ENCODE data around the gene GALNT10.
A peak's percentile ranks its signal among the peaks of the same experiment; 100 is the strongest.

GALNT10 gene

GRCh38 chr5:154396128-154396527 lies 205.6 kb downstream of the GALNT10 start:
- Histone ChIP-seq H3K9ac (ENCODE audit: low read depth, low read length) (no peak overlapping the region), H3K9me3 (ENCODE audit: control insufficient read depth, insufficient read depth, low read length) (no peaks in the 10 kb centered on the region), H3K27me3 (ENCODE audit: control insufficient read depth, insufficient read depth, low read length) (no peaks in the 10 kb centered on the region), H3K36me3 (ENCODE audit: control insufficient read depth, insufficient read depth, low read length) (no peaks in the 10 kb centered on the region), H3K4me1 (ENCODE audit: control insufficient read depth, insufficient read depth, low read length) (peaks cover 8% of the 10 kb centered on the region; the same call in 1 of the 2 replicates), H3K27ac (ENCODE audit: low read depth, low read length) (no peak overlapping the region), H3K4me3 (ENCODE audit: low read depth, low read length) (no peak overlapping the region)

GRCh38 chr5:154397652-154398406 lies 207.3 kb downstream of the GALNT10 start:
- no peaks in the 10 kb centered on the region for H3K36me3 ChIP-seq (ENCODE audit: control insufficient read depth, insufficient read depth, low read length)
- peaks cover 8% of the 10 kb centered on the region; the same call in 1 of the 2 replicates for H3K4me1 ChIP-seq (ENCODE audit: control insufficient read depth, insufficient read depth, low read length)

DNA sequence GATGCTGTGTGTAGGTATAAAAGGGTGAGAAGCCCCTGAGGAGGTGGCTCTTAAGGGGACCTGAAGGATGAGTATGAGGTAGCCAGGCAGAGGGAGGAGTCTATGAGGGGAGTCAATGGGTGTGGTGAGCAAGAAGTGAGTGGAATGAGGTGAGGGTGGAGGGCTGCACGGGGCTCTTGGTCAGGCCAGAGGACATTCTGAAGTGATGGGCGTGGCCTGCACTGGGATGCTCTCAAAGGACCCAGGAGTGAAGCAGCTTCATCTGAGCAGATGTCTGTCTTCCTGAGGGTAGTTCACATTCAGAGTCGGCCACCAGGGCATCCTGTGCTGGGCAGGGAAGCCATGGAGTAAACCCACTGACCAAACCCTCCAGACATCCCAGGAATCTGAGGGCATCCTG lies 210.1 kb downstream of the GALNT10 start:
- Histone ChIP-seq H3K4me3 (ENCODE audit: low read depth, low read length) (no peak overlapping the region), H3K27me3 (ENCODE audit: control insufficient read depth, insufficient read depth, low read length) (no peaks in the 10 kb centered on the region), H3K27ac (ENCODE audit: low read depth, low read length) (no peak overlapping the region), H3K9me3 (ENCODE audit: control insufficient read depth, insufficient read depth, low read length) (no peaks in the 10 kb centered on the region), H3K36me3 (ENCODE audit: control insufficient read depth, insufficient read depth, low read length) (no peaks in the 10 kb centered on the region), H3K9ac (ENCODE audit: low read depth, low read length) (no peak overlapping the region), H3K4me1 (ENCODE audit: control insufficient read depth, insufficient read depth, low read length) (peaks cover 9% of the 10 kb centered on the region; the same call in 1 of the 2 replicates)

More at GRCh38 chr5:154397652-154398406, 207.3 kb downstream of the GALNT10 start:
- H3K4me3 ChIP-seq (ENCODE audit: low read depth, low read length): no peak overlapping the region
- no peaks in the 10 kb centered on the region for H3K27me3 ChIP-seq (ENCODE audit: control insufficient read depth, insufficient read depth, low read length)
- H3K9me3 ChIP-seq (ENCODE audit: control insufficient read depth, insufficient read depth, low read length): no peaks in the 10 kb centered on the region
- H3K9ac ChIP-seq (ENCODE audit: low read depth, low read length): no peak overlapping the region
- no peak overlapping the region for H3K27ac ChIP-seq (ENCODE audit: low read depth, low read length)

DNA sequence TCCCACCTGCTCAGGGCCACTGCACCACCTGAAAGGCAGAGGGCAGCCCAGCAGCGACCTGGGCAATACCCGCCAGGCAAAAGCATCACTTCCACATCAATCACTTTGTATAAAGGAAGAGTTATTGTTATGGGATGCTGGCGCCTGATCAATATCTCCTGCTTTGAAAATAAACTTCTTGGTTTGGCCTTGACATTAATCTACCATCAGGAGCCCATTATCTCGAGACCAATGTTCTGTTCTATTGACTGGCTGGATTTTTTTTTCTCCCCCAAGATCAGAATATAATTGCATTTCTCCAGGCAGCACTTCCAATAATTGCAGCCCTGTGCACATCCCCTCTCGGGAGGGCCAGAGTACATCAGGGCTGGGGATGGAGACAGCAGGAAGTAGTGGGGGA lies 210.8 kb downstream of the GALNT10 start:
- no peaks in the 10 kb centered on the region for H3K27me3 ChIP-seq (ENCODE audit: control insufficient read depth, insufficient read depth, low read length)
- no peaks in the 10 kb centered on the region for H3K36me3 ChIP-seq (ENCODE audit: control insufficient read depth, insufficient read depth, low read length)
- peaks cover 6% of the 10 kb centered on the region; the same call in 1 of the 2 replicates for H3K4me1 ChIP-seq (ENCODE audit: control insufficient read depth, insufficient read depth, low read length)
- H3K9ac ChIP-seq (ENCODE audit: low read depth, low read length): no peak overlapping the region
- H3K9me3 ChIP-seq (ENCODE audit: control insufficient read depth, insufficient read depth, low read length): no peaks in the 10 kb centered on the region
- no peak overlapping the region for H3K4me3 ChIP-seq (ENCODE audit: low read depth, low read length)
- H3K27ac ChIP-seq (ENCODE audit: low read depth, low read length): no peak overlapping the region

DNA sequence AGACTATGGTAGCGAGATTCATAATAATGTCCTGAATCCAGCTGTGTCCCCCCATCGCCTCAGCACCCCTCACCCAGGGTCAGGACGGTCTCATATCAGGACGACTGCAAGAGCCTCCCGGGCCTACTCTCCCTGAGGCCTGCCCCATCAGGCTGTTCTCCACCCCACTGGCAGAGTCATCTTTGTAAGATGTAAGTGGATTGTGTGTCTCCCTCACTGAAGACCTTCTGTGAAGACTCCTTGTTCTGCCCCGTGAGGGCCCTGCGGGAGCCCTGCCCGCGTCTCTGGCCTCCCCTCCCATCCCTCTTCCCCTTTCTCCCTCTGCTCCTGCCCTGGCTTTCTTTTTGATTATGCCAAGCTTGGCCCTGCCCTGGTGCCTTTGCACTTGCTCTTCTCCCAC lies 211.4 kb downstream of the GALNT10 start:
- Histone ChIP-seq H3K27ac (ENCODE audit: low read depth, low read length) (no peak overlapping the region), H3K27me3 (ENCODE audit: control insufficient read depth, insufficient read depth, low read length) (no peaks in the 10 kb centered on the region), H3K4me3 (ENCODE audit: low read depth, low read length) (no peak overlapping the region)

GRCh38 chr5:154402611-154403010 lies 212.1 kb downstream of the GALNT10 start:
- H3K27me3 ChIP-seq (ENCODE audit: control insufficient read depth, insufficient read depth, low read length): no peaks in the 10 kb centered on the region
- peaks cover 6% of the 10 kb centered on the region; the same call in 1 of the 2 replicates for H3K4me1 ChIP-seq (ENCODE audit: control insufficient read depth, insufficient read depth, low read length)
- no peak overlapping the region for H3K27ac ChIP-seq (ENCODE audit: low read depth, low read length)
- no peaks in the 10 kb centered on the region for H3K9me3 ChIP-seq (ENCODE audit: control insufficient read depth, insufficient read depth, low read length)
- no peak overlapping the region for H3K4me3 ChIP-seq (ENCODE audit: low read depth, low read length)
- no peak overlapping the region for H3K9ac ChIP-seq (ENCODE audit: low read depth, low read length)
- H3K36me3 ChIP-seq (ENCODE audit: control insufficient read depth, insufficient read depth, low read length): no peaks in the 10 kb centered on the region

More for the DNA sequence above, 211.4 kb downstream of the GALNT10 start:
- Histone ChIP-seq H3K36me3 (ENCODE audit: control insufficient read depth, insufficient read depth, low read length) (no peaks in the 10 kb centered on the region), H3K9me3 (ENCODE audit: control insufficient read depth, insufficient read depth, low read length) (no peaks in the 10 kb centered on the region), H3K4me1 (ENCODE audit: control insufficient read depth, insufficient read depth, low read length) (peaks cover 6% of the 10 kb centered on the region; the same call in 1 of the 2 replicates), H3K9ac (ENCODE audit: low read depth, low read length) (no peak overlapping the region)

GRCh38 chr5:154403234-154403633 lies 212.7 kb downstream of the GALNT10 start:
- Histone ChIP-seq H3K27me3 (ENCODE audit: control insufficient read depth, insufficient read depth, low read length) (no peaks in the 10 kb centered on the region), H3K27ac (ENCODE audit: low read depth, low read length) (no peak overlapping the region), H3K9me3 (ENCODE audit: control insufficient read depth, insufficient read depth, low read length) (no peaks in the 10 kb centered on the region), H3K36me3 (ENCODE audit: control insufficient read depth, insufficient read depth, low read length) (no peaks in the 10 kb centered on the region), H3K9ac (ENCODE audit: low read depth, low read length) (no peak overlapping the region), H3K4me3 (ENCODE audit: low read depth, low read length) (no peak overlapping the region), H3K4me1 (ENCODE audit: control insufficient read depth, insufficient read depth, low read length) (peaks cover 6% of the 10 kb centered on the region; the same call in 1 of the 2 replicates)

DNA sequence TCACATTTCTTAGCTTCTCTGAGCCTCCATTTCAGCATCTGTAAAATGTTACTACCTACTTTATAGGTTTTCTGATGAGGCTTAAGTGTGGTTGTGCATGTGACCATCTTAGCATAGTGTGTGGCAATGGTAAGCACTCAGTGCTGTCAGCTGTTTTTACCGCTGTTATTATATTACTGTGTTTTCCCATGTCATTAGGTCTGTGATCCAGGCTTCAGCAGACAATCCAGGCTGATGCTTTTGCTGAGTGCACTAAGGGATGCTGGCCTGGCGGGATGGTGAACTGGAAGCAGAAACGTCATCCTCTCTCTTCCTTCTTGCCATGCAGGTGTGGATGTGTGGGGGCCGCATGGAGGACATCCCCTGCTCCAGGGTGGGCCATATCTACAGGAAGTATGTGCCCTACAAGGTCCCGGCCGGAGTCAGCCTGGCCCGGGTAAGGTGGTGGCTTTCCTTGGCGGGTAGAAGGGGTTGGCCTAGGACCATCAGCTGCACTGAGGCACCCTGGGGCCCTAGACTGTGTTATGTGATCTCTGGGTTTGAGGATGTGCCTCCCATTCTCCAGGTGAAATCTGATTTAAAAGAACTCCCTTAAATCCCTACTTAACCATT lies 213.3 kb downstream of the GALNT10 start:
- no peaks in the 10 kb centered on the region for H3K27me3 ChIP-seq (ENCODE audit: control insufficient read depth, insufficient read depth, low read length)
- no peak overlapping the region for H3K9ac ChIP-seq (ENCODE audit: low read depth, low read length)
- H3K4me3 ChIP-seq (ENCODE audit: low read depth, low read length): no peak overlapping the region
- H3K27ac ChIP-seq (ENCODE audit: low read depth, low read length): no peak overlapping the region
- peaks cover 6% of the 10 kb centered on the region; the same call in 1 of the 2 replicates for H3K4me1 ChIP-seq (ENCODE audit: control insufficient read depth, insufficient read depth, low read length)
- H3K36me3 ChIP-seq (ENCODE audit: control insufficient read depth, insufficient read depth, low read length): no peaks in the 10 kb centered on the region
- no peaks in the 10 kb centered on the region for H3K9me3 ChIP-seq (ENCODE audit: control insufficient read depth, insufficient read depth, low read length)

DNA sequence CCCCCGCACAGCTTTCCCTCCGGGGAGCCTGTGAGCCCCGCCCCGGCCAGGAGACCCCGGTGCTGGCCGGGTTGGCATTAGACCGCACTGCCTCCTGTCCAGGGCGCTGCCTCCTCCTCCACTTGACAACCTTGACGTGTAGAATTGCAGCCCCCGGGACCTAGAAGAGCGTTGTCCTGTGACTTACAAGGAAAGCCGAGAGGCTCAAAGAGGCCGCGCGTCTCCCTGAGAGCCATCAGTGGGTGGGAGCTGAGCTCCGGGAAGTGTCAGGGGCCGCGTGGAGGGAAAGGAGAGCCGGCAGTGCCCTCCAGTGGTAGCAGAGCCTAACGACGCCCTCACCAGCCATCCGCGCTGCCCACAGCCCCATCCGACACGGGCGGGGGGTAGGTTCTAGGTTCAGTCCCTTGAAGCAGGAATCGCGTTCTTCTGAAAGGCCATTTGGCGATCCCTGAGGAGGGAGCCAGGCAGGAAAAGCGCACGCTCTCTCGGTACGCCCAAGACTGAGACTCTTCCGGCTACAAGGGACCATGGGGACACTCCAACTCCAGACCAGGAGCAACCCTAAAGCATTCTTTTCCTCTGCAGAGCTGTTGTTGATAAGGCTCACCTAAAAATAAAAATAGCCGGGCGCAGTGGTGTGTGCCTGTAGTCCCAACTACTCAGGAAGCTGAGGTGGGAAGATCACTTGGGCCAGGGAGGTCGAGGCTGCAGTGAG lies 214.7 kb downstream of the GALNT10 start:
- Histone ChIP-seq H3K27ac (ENCODE audit: low read depth, low read length) (no peak overlapping the region), H3K9me3 (ENCODE audit: control insufficient read depth, insufficient read depth, low read length) (no peaks in the 10 kb centered on the region), H3K4me3 (ENCODE audit: low read depth, low read length) (peak overlapping the region; percentile 53), H3K9ac (ENCODE audit: low read depth, low read length) (no peak overlapping the region), H3K36me3 (ENCODE audit: control insufficient read depth, insufficient read depth, low read length) (no peaks in the 10 kb centered on the region), H3K27me3 (ENCODE audit: control insufficient read depth, insufficient read depth, low read length) (no peaks in the 10 kb centered on the region), H3K4me1 (ENCODE audit: control insufficient read depth, insufficient read depth, low read length) (peaks cover 6% of the 10 kb centered on the region; the same call in 1 of the 2 replicates)

DNA sequence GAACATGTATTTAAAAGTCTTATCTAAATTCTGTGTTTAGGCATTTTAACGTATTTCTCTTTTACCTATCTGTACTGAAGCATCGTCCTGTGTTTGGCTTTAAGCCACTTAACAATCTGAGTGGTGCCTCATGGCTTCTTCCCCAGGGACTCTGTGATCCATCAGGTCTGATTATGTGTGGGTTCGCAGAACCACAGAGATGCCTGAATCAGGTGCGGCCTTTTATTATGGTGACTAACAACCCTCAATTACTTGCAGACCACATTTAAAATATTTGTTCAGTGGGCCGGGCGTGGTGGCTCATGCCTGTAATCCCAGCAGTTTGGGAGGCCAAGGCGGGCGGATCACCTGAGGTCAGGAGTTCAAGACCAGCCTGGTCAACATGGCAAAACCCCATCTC lies 215.7 kb downstream of the GALNT10 start:
- H3K4me3 ChIP-seq (ENCODE audit: low read depth, low read length): no peak overlapping the region
- H3K9ac ChIP-seq (ENCODE audit: low read depth, low read length): no peak overlapping the region
- H3K27me3 ChIP-seq (ENCODE audit: control insufficient read depth, insufficient read depth, low read length): no peaks in the 10 kb centered on the region
- no peaks in the 10 kb centered on the region for H3K36me3 ChIP-seq (ENCODE audit: control insufficient read depth, insufficient read depth, low read length)
- no peak overlapping the region for H3K27ac ChIP-seq (ENCODE audit: low read depth, low read length)
- H3K9me3 ChIP-seq (ENCODE audit: control insufficient read depth, insufficient read depth, low read length): no peaks in the 10 kb centered on the region
- H3K4me1 ChIP-seq (ENCODE audit: control insufficient read depth, insufficient read depth, low read length): peaks cover 6% of the 10 kb centered on the region; the same call in 1 of the 2 replicates

DNA sequence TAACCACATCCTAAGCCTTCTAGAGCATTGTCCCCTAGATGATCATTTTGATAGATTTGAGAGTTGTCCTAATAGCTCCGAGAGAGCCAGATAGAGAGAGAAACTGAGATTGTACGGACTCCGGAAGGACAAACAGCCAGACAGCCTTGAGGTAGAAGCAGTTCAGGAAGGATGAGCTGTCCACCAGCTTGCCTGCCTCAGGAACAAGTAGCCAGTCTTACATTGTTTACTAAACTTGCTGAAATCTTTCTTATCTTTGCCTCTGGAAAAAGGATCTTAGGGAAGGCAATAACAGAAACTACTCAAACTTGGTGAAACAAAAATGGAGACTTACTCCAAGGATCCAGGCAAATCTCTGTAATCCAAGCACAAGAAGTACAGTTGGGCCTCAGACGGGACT lies 216.3 kb downstream of the GALNT10 start:
- H3K4me1 ChIP-seq (ENCODE audit: control insufficient read depth, insufficient read depth, low read length): peaks cover 6% of the 10 kb centered on the region; the same call in 1 of the 2 replicates

More for the DNA sequence above, 216.3 kb downstream of the GALNT10 start:
- Histone ChIP-seq H3K4me3 (ENCODE audit: low read depth, low read length) (no peak overlapping the region), H3K9ac (ENCODE audit: low read depth, low read length) (no peak overlapping the region), H3K9me3 (ENCODE audit: control insufficient read depth, insufficient read depth, low read length) (no peaks in the 10 kb centered on the region), H3K27me3 (ENCODE audit: control insufficient read depth, insufficient read depth, low read length) (no peaks in the 10 kb centered on the region), H3K36me3 (ENCODE audit: control insufficient read depth, insufficient read depth, low read length) (no peaks in the 10 kb centered on the region), H3K27ac (ENCODE audit: low read depth, low read length) (no peak overlapping the region)
